Right cardiac atrium (tissue), 5 donors: ENCODE data around the gene FASTKD3. TPM values are rescaled to one million over a fixed set of nuclear protein-coding genes. Genes with fewer than 3 reads are reported as not detected.

Source experiments
- ATAC-seq, 2 donors: fragments of 200-7000 bp; cut with Tn5 transposase; one replicate each; pipeline versions ENCODE4 v1.8.0 to v1.9.1; 2020; ENCODE audit warnings: moderate library complexity in 2 of 2, mild to moderate bottlenecking in 1 of 2
- DNase-seq, 3 donors: peaks; one replicate each; pipeline ENCODE4 v3.0.0-alpha.2; 2020
- H3K27ac ChIP-seq: one replicate; pipeline ENCODE4 v1.5.1; 2013; ENCODE audit warnings: mild to moderate bottlenecking, low read length, control low read depth, moderate library complexity
- H3K27me3 ChIP-seq: one replicate; pipeline ENCODE4 v1.6.1; 2013; ENCODE audit not compliant: control insufficient read depth, insufficient read depth
- H3K4me1 ChIP-seq: one replicate; pipeline ENCODE4 v1.6.1; 2013; ENCODE audit warnings: low read length; ENCODE audit not compliant: control insufficient read depth, insufficient read depth
- H3K4me3 ChIP-seq: one replicate; pipeline ENCODE4 v1.5.1; 2013; ENCODE audit warnings: low read length, control low read depth
- H3K9me3 ChIP-seq: one replicate; pipeline ENCODE4 v1.6.1; 2013; ENCODE audit warnings: low read length; ENCODE audit not compliant: control insufficient read depth
- WGBS: extraction: QIAGEN DNeasy Blood & Tissue Kit; methylation state at CpG from one replicate; pipeline ENCODE4 v1.1.7; 2013; 5-methylcytosine and 5-hydroxymethylcytosine counted together
- intact Hi-C, 4 donors: fragments of 100-400 bp; cut with DNase I; formaldehyde crosslinking; loops; one replicate each; pipeline versions ENCODE4 v1.11.0 to v1.14.0; 2022 to 2023
- polyA plus RNA-seq: library from polyadenylated mRNA; stranded (reverse); fragments of 200-250 nt; gene quantifications from one replicate; pipeline ENCODE4 v1.2.3, GENCODE V29; 2013
- total RNA-seq, 4 donors: library from RNA; stranded (reverse); fragmentation: NEBNext Ultra II Directional; extraction: Animal tissue kit (Norgen Biotek cat#: 25700); gene quantifications; one replicate each; pipeline ENCODE4 v1.2.1, GENCODE V29; 2021
- donor health status: healthy with polysubstance abuse.
- donor health status: DM: no; HTN: yes; CAD: no.
- donor health status: DM: no; HTN: no; CAD: no.
- donor health status: DM: no; HTN: yes; CAD: no; lungs with severe emphysema.
- donor health status: DM: yes; HTN: yes; CAD: no.

FASTKD3 gene
- total and polyA plus RNA-seq, 5 donors = 3.5 to 6.2 (median 4.9) TPM

DNA sequence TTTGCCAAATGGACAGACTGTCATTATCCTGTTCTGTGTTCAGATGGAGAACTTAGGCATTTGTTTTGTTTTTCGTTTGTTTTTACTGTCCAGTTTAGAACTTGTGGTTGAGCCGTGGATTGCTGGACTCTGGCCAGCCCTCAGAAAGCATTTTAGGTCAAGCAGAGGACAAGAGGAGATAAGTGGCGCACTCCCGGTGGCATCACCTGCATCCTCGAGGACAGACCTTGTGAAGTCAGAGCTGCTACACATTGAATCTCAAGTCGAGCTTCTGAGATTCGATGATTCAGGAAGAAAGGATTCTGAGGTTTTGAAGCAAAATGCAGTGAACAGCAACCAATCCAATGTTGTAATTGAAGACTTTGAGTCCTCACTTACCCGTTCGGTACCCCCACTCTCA is 9.0 kb upstream of the FASTKD3 start:
- Histone ChIP-seq H3K9me3 (peaks cover 6% of the 10 kb centered on the region), H3K27ac (no peak overlapping the region), H3K27me3 (no peaks in the 10 kb centered on the region), H3K4me3 (no peak overlapping the region), H3K4me1 (no peaks in the 10 kb centered on the region)
- WGBS = 62% methylated on average over 9 of the region's 9 CpGs
- ATAC-seq = no peak
- intact Hi-C loops = no loop called here
- peak in 1 of 3 donors; percentile 34 for DNase-seq

DNA sequence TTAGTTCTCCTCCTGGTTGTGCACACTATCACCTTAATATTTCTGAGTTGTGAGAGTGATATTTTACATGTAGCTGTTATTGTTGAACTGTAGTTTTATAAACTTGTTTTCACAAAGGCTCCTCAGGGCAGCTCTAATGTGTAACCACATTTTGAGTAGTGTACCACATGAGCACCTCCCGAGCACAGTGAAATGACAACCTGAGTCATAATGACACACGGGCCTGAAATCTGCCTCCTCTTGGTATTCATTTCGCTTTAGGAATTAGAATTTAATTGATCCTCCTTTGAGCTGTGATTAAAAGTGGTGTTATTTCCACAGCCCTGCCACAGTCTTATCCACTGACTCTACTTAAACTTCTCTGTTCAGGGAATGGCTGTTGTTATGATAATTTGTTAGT is 8.0 kb upstream of the FASTKD3 start:
- no peak for ATAC-seq
- intact Hi-C loops = no loop called here
- Histone ChIP-seq H3K27ac (no peak overlapping the region), H3K4me1 (no peaks in the 10 kb centered on the region), H3K9me3 (peaks cover 6% of the 10 kb centered on the region), H3K27me3 (no peaks in the 10 kb centered on the region), H3K4me3 (no peak overlapping the region)
- no peak for DNase-seq
- 91% methylated on average over 3 of the region's 3 CpGs for WGBS

DNA sequence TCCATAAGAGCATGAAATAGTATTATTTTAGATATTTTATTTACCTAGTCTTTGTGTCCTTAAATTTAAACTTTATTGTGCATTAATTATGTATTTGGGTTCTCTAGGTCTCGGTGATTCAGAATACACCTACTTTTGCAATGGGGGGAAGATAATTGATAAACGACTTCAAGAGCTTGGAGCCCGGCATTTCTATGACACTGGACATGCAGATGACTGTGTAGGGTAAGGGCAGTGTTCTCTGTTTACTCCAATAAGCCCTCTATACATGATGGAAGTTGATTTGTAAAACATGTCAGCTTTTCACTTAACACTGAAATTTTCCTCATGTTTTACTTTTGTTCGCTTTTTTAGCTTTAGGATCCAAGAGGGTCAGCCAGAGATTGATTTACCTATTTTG is 6.3 kb upstream of the FASTKD3 start:
- intact Hi-C loops = no loop called here
- 95% methylated on average over 4 of the region's 4 CpGs for WGBS
- no peak for ATAC-seq

DNA sequence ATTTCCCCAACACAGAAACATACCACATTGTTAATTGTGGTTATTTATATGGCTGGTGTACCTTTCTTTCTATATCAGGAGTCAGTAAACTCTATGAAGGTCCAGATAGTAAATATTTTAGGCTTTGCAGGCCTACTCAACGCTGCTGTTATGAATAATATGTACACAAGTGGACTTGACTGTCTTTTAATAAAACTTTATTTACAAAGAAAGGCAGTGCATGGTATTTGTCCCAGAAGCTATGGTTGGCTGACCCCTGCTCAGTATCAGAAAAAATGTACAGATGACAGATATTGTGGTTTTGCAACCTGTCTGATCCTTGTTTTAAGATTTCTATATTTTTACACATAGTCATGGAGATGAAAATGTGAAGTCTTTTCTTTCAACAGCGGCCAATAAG is 5.8 kb upstream of the FASTKD3 start:
- H3K4me3 ChIP-seq = no peak overlapping the region

More for the DNA sequence above, 6.3 kb upstream of the FASTKD3 start:
- Histone ChIP-seq H3K4me3 (no peak overlapping the region), H3K9me3 (peaks cover 7% of the 10 kb centered on the region), H3K4me1 (no peaks in the 10 kb centered on the region), H3K27ac (no peak overlapping the region), H3K27me3 (no peaks in the 10 kb centered on the region)
- no peak for DNase-seq

DNA sequence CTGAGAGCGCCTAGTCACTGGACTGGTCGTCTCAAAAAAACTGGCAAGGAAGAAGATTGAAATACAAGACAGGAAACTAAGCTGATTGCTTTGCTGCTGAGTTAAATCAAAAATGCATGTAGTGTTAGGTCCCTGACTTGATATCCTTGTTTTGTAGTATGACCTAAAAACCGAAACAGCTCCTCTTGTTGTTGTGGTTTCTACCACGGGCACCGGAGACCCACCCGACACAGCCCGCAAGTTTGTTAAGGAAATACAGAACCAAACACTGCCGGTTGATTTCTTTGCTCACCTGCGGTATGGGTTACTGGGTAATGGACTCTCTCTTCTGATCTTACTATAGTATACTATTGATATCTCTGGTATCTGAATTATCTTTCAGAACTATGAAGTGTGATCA is 4.4 kb upstream of the FASTKD3 start:
- Histone ChIP-seq H3K4me3 (no peak overlapping the region), H3K9me3 (peaks cover 4% of the 10 kb centered on the region), H3K4me1 (no peaks in the 10 kb centered on the region), H3K27me3 (no peaks in the 10 kb centered on the region), H3K27ac (no peak overlapping the region)
- intact Hi-C loops = no loop called here
- no peak for ATAC-seq
- no peak for DNase-seq
- WGBS = 82% methylated on average over 9 of the region's 9 CpGs

More for the DNA sequence above, 5.8 kb upstream of the FASTKD3 start:
- Histone ChIP-seq H3K27ac (no peak overlapping the region), H3K9me3 (peaks cover 4% of the 10 kb centered on the region), H3K4me1 (no peaks in the 10 kb centered on the region), H3K27me3 (no peaks in the 10 kb centered on the region)
- intact Hi-C loops = no loop called here
- WGBS = 98% methylated on average over 2 of the region's 2 CpGs
- ATAC-seq (no peak), DNase-seq (no peak)

DNA sequence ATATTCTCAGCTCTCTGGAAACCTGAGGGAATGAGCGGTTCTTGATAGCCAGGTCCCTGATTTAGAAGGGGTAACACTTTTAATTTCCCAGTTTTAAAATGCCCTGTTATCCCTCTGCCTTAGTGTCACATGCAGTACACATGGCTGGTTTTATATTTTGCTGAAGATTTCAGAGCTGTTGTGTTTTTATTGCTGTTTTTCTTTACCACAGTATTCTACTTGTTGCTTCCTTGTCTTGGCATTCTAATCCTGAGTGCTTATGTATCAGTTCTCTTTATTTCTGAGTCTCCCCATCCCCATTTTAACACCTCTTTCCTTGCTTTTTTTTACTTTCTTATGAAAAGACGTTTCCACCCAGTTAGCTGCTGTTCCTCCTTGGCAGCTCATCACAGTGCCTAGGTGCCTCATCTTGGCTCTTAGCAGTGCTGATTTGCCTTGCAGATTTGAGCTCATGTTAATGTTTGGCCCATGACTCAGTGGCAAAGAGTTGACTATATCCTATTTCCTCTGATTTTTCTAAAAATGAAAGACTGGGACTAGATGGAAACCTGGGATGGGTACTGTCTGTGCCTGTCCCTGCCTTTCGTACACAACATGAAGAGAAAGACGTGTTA is 3.8 kb upstream of the FASTKD3 start:
- ATAC-seq = no peak

DNA sequence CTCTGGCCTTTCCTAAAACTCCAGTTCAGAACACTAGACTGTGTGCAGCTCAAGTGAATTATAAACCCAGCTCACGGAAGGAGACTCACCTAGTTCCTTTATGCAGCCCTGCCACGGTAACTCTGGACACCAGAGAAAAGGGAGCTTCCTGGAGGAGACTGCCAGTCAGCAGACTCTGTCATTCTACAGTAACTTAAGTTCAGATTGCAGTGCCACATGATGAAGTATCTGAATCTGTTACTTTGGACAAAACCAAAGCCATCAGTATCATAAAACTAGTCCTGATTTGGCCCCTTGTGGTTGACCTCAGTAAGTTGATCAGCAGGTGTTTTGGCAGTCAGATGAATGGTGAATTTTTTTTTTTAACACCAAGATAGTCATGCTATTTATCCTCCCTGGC is 2.8 kb upstream of the FASTKD3 start:
- DNase-seq = no peak
- H3K27ac ChIP-seq = no peak overlapping the region
- no peaks in the 10 kb centered on the region for H3K27me3 ChIP-seq
- H3K9me3 ChIP-seq = peaks cover 4% of the 10 kb centered on the region
- intact Hi-C loops = no loop called here
- no peak overlapping the region for H3K4me3 ChIP-seq
- WGBS = 77% methylated on average over 2 of the region's 2 CpGs
- no peak for ATAC-seq
- H3K4me1 ChIP-seq = no peaks in the 10 kb centered on the region

More for the DNA sequence above, 3.8 kb upstream of the FASTKD3 start:
- 71% methylated on average over 4 of the region's 4 CpGs for WGBS
- intact Hi-C loops = no loop called here
- Histone ChIP-seq H3K4me1 (no peaks in the 10 kb centered on the region), H3K9me3 (peaks cover 4% of the 10 kb centered on the region), H3K27me3 (no peaks in the 10 kb centered on the region), H3K4me3 (no peak overlapping the region), H3K27ac (no peak overlapping the region)
- DNase-seq = no peak

DNA sequence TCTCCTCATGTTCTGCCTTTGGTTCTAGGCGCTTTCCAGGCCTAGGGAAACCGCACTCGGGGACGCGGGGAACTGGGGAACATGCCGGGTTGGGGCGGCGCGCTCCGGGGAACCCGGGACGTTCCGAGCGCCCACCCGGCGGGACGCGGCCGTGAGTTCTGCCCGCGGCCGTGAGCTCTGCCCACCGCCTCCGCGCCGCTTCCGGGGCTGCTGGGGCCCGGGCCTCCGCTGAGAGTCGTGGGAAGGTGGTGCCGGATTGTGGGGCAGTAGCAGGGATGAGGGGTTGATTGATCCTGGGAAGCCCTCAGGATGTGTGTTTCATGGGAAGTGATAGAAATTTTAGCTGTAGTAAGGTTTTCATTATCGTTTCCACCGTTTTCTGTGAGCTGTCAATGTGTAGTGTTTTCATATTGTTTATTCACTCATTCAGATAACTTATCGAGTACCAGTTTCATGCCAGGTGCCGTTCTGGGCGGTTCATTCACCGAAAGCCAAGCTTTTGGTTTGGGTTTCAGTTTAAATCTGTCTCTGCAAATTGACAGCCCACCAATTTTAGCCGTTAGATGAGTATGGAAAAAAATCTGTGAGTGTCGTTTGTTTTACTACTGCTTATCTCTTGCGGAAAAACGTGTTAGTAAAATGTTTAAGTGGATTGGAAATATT is 774 bp upstream of the FASTKD3 start:
- H3K27ac ChIP-seq = no peak overlapping the region
- ATAC-seq = peak; percentile 60 to 67
- H3K27me3 ChIP-seq = no peaks in the 10 kb centered on the region
- peak overlapping the region; percentile 70 for H3K4me3 ChIP-seq
- no peaks in the 10 kb centered on the region for H3K4me1 ChIP-seq
- WGBS = under 1% methylated on average over 41 of the region's 41 CpGs
- peaks cover 2% of the 10 kb centered on the region for H3K9me3 ChIP-seq
- DNase-seq = no peak
- intact Hi-C loops = no loop called here

DNA sequence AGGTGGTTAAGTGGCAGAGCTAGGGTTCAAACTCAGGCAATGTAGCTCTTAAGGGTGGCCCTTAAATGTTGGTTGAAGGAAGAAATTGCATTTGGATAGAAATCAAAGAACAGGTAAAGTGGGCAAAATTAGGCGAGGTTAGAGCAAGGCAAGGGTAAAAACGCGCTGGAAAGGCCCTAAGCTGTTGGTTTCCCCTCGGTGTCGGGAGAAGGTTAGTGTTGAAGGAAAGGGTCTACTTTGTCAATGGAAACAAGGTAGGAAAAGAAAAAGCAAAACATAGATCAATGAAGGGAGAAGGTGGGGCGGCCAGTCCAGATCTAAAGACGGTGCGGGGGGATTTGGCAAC is 431 bp downstream of the FASTKD3 start:
- Histone ChIP-seq H3K4me1 (no peaks in the 10 kb centered on the region), H3K27ac (peak overlapping the region; percentile 19), H3K27me3 (no peaks in the 10 kb centered on the region), H3K9me3 (peaks cover 2% of the 10 kb centered on the region), H3K4me3 (peak overlapping the region; percentile 70)
- intact Hi-C loops = no loop called here
- WGBS = 0% methylated on average over 8 of the region's 8 CpGs
- no peak for ATAC-seq
- no peak for DNase-seq

DNA sequence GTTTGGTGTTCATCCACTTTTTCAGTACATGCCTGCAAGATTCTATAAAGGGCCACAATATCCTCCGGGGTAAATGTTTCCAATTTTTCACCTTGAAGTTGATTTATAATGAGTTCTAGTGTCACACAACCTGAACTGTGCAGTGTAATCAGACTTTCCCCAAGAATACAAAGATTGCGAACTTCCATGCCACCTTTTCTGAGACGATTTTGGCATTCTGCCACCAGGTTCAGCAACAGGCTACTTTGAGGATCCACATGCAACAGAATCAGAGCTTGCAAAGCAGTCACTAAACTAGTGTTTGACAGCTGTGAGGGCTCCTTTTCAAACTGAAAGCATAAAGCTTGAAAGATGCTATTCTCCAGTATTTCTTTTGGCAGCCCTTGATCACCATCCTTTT is 1.6 kb downstream of the FASTKD3 start:
- DNase-seq = no peak
- WGBS = 74% methylated on average over 3 of the region's 3 CpGs
- H3K9me3 ChIP-seq = peaks cover 2% of the 10 kb centered on the region
- ATAC-seq = no peak
- intact Hi-C loops = no loop called here
- no peak overlapping the region for H3K4me3 ChIP-seq
- H3K4me1 ChIP-seq = no peaks in the 10 kb centered on the region
- no peaks in the 10 kb centered on the region for H3K27me3 ChIP-seq
- no peak overlapping the region for H3K27ac ChIP-seq

DNA sequence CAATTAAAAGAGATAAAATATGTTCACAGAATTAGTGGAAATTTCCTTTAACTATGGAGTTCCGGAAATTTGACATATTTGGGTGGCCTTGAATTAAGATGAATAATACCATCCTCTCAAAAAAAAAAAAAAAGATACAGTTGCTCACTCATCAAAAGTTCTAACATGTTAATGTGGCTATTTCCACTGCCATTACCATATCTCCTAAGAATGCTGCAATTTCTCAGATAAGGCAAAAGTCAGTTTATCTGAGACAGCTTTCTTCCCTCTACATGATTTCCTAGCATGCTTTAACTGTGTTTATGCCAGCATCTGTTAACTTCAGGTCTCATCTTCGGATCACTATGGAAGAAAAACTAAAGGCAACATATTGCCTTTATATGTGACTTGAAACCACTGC is 2.6 kb downstream of the FASTKD3 start:
- WGBS = 90% methylated on average over 2 of the region's 2 CpGs
- ATAC-seq = no peak
- no peaks in the 10 kb centered on the region for H3K4me1 ChIP-seq
- H3K27ac ChIP-seq = no peak overlapping the region
- H3K27me3 ChIP-seq = no peaks in the 10 kb centered on the region
- intact Hi-C loops = no loop called here
- no peak overlapping the region for H3K4me3 ChIP-seq
- no peak for DNase-seq
- peaks cover 2% of the 10 kb centered on the region for H3K9me3 ChIP-seq
